ENCODE measurements around the gene CUL1. TPM values are rescaled to one million over a fixed set of nuclear protein-coding genes. Genes with fewer than 3 reads are reported as not detected.

Gene CUL1
- polyA plus RNA-seq, 1 donor from 2014 or later: 77.5 TPM

- Histone ChIP-seq H2AFZ (ENCODE audit: low read depth, low read length) (no peak overlapping the region), H3K9ac (ENCODE audit: low read length) (no peak overlapping the region), H3K4me3 (ENCODE audit: low read length) (no peak overlapping the region), H3K36me3 (ENCODE audit: insufficient read depth, low read length) (no peaks in the 10 kb centered on the region), H3K9me3 (ENCODE audit: low read length) (peaks cover 5% of the 10 kb centered on the region), H3K9me2 (ENCODE audit: insufficient read depth, low read length) (no peaks in the 10 kb centered on the region), H3K27ac (ENCODE audit: low read length) (no peak overlapping the region), H3K4me2 (ENCODE audit: low read length) (no peak overlapping the region), H4K20me1 (ENCODE audit: insufficient read depth) (no peaks in the 10 kb centered on the region), H3F3A (ENCODE audit: insufficient read depth, low read length, poor library complexity, severe bottlenecking) (no peaks in the 10 kb centered on the region), H3K79me2 (replicated peaks; ENCODE audit: insufficient read depth, low read length) (peaks cover 96% of the 10 kb centered on the region), H3K27me3 (ENCODE audit: insufficient read depth, low read depth, low read length) (no peaks in the 10 kb centered on the region)
- TF ChIP-seq EP300 (conservative IDR thresholded peaks at IDR 0.05; ENCODE audit: poor library complexity, severe bottlenecking) (no peak), REST (IDR thresholded peaks at IDR 0.05; ENCODE audit: borderline replicate concordance) (no peak), SMC3 (conservative IDR thresholded peaks at IDR 0.05; ENCODE audit: poor library complexity) (no peak), TAF1 (IDR thresholded peaks at IDR 0.05; ENCODE audit: low read depth) (no peak), MXI1 (conservative IDR thresholded peaks at IDR 0.05; ENCODE audit: poor library complexity, severe bottlenecking) (no peak), POLR2AphosphoS5 (IDR thresholded peaks at IDR 0.05) (no peak), RAD21 (conservative IDR thresholded peaks at IDR 0.05) (no peak), EZH2 (IDR thresholded peaks at IDR 0.05; ENCODE audit: borderline replicate concordance, insufficient read depth, low read length, poor library complexity, severe bottlenecking) (no peak)
- TF ChIP-seq, protein P1, sequence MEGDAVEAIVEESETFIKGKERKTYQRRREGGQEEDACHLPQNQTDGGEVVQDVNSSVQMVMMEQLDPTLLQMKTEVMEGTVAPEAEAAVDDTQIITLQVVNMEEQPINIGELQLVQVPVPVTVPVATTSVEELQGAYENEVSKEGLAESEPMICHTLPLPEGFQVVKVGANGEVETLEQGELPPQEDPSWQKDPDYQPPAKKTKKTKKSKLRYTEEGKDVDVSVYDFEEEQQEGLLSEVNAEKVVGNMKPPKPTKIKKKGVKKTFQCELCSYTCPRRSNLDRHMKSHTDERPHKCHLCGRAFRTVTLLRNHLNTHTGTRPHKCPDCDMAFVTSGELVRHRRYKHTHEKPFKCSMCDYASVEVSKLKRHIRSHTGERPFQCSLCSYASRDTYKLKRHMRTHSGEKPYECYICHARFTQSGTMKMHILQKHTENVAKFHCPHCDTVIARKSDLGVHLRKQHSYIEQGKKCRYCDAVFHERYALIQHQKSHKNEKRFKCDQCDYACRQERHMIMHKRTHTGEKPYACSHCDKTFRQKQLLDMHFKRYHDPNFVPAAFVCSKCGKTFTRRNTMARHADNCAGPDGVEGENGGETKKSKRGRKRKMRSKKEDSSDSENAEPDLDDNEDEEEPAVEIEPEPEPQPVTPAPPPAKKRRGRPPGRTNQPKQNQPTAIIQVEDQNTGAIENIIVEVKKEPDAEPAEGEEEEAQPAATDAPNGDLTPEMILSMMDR (IDR thresholded peaks at IDR 0.05; ENCODE audit: poor library complexity, severe bottlenecking): no peak
Measured at GRCh38 chr7:148721390-148721789, 22.7 kb downstream of the CUL1 start.

GRCh38 chr7:148722340-148723165 is 23.9 kb downstream of the CUL1 start:
- Histone ChIP-seq H3K9ac (ENCODE audit: low read length) (no peak overlapping the region), H3K4me2 (ENCODE audit: low read length) (no peak overlapping the region), H2AFZ (ENCODE audit: low read depth, low read length) (no peak overlapping the region), H3F3A (ENCODE audit: insufficient read depth, low read length, poor library complexity, severe bottlenecking) (no peaks in the 10 kb centered on the region), H3K79me2 (replicated peaks; ENCODE audit: insufficient read depth, low read length) (peaks cover 96% of the 10 kb centered on the region), H3K27me3 (ENCODE audit: insufficient read depth, low read depth, low read length) (no peaks in the 10 kb centered on the region), H3K27ac (ENCODE audit: low read length) (no peak overlapping the region), H3K9me3 (ENCODE audit: low read length) (peaks cover 5% of the 10 kb centered on the region), H3K9me2 (ENCODE audit: insufficient read depth, low read length) (no peaks in the 10 kb centered on the region), H3K4me3 (ENCODE audit: low read length) (no peak overlapping the region), H4K20me1 (ENCODE audit: insufficient read depth) (no peaks in the 10 kb centered on the region), H3K36me3 (ENCODE audit: insufficient read depth, low read length) (no peaks in the 10 kb centered on the region)
- TF ChIP-seq, protein P1 (IDR thresholded peaks at IDR 0.05; ENCODE audit: poor library complexity, severe bottlenecking): no peak
- TF ChIP-seq EP300 (conservative IDR thresholded peaks at IDR 0.05; ENCODE audit: poor library complexity, severe bottlenecking): no peak
- no peak for TF ChIP-seq EZH2 (IDR thresholded peaks at IDR 0.05; ENCODE audit: borderline replicate concordance, insufficient read depth, low read length, poor library complexity, severe bottlenecking)
- no peak for TF ChIP-seq REST (IDR thresholded peaks at IDR 0.05; ENCODE audit: borderline replicate concordance)
- TF ChIP-seq SMC3 (conservative IDR thresholded peaks at IDR 0.05; ENCODE audit: poor library complexity): no peak
- no peak for TF ChIP-seq RAD21 (conservative IDR thresholded peaks at IDR 0.05)
- TF ChIP-seq MXI1 (conservative IDR thresholded peaks at IDR 0.05; ENCODE audit: poor library complexity, severe bottlenecking): no peak
- TF ChIP-seq POLR2AphosphoS5 (IDR thresholded peaks at IDR 0.05): no peak
- TF ChIP-seq TAF1 (IDR thresholded peaks at IDR 0.05; ENCODE audit: low read depth): no peak
